ENCODE data around the gene CEP19.
"Not testable (repeated sequence)": the region's sequence is repeated elsewhere in the genome, so short reads cannot be mapped to it uniquely, and the experiment has no call there.

CEP19 gene

DNA sequence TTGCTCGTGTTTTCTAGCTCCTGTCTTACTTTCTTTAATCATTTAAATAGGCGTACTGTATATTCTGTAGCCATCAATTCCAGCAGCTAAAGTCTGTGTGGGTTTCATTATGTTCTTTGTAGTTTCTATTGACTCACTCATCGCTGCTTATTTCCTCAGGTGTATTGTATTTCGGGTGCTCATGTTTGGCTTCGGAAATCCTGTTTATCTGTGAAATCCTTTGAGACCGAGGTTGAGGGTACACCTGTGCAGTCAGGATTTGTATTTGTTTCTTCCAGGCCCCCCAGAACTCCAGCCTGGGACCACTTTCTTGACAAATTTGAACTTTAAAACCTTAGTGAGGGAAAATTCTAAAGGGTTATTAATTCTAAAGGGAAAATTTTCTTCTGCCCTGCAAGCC is 25.6 kb upstream of the CEP19 start:
- no peak for DNase-seq (ENCODE audit: extremely low read depth, insufficient read length)
- Histone ChIP-seq H3K4me3 (replicated peaks; ENCODE audit: low read depth, low read length) (no peak overlapping the region), H3K36me3 (ENCODE audit: control insufficient read depth, insufficient read depth, low read length) (no peaks in the 10 kb centered on the region)

DNA sequence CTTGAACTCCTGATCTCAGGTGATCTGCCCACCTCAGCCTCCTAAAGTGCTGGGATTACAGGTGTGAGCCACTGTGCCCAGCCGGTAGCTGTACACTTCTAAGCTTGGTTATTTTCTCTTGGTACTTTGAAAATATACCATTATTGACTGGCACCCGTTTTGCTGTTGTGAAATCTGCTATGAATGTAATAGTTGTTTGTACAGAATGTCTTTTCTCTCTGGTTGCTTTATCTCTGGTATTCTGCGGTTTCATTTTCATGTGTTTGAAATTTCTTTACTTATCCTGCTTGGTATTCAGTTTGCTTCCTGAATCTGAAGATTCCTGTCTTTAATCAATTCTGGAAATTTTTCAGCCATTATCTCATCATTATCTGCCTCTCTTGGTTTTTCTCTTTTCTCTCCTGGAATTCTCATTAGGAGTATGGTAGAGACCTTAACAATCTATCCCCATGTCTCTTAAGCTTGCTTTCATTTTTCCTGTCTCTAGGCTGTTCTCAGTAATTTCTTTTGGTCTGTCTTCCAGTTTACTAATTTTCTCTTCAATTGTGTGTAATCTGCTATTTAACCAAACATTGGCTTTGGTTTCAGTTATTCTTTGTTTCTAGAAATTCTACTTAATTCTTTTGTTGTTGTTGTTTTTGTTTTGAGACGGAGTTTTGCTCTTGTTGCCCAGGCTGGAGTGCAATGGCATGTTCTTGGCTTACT is 24.8 kb upstream of the CEP19 start:
- H3K27me3 ChIP-seq (replicated peaks; ENCODE audit: control insufficient read depth, insufficient read depth, low read length): no peaks in the 10 kb centered on the region
- H3K4me3 ChIP-seq (replicated peaks; ENCODE audit: low read depth, low read length): no peak overlapping the region
- no peak for DNase-seq (ENCODE audit: extremely low read depth, insufficient read length)
- H3K36me3 ChIP-seq (ENCODE audit: control insufficient read depth, insufficient read depth, low read length): no peaks in the 10 kb centered on the region
- TF ChIP-seq, protein P1, sequence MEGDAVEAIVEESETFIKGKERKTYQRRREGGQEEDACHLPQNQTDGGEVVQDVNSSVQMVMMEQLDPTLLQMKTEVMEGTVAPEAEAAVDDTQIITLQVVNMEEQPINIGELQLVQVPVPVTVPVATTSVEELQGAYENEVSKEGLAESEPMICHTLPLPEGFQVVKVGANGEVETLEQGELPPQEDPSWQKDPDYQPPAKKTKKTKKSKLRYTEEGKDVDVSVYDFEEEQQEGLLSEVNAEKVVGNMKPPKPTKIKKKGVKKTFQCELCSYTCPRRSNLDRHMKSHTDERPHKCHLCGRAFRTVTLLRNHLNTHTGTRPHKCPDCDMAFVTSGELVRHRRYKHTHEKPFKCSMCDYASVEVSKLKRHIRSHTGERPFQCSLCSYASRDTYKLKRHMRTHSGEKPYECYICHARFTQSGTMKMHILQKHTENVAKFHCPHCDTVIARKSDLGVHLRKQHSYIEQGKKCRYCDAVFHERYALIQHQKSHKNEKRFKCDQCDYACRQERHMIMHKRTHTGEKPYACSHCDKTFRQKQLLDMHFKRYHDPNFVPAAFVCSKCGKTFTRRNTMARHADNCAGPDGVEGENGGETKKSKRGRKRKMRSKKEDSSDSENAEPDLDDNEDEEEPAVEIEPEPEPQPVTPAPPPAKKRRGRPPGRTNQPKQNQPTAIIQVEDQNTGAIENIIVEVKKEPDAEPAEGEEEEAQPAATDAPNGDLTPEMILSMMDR (IDR thresholded peaks at IDR 0.05; ENCODE audit: insufficient read depth, low read length, poor library complexity, severe bottlenecking): no peak

More for the DNA sequence above, 25.6 kb upstream of the CEP19 start:
- TF ChIP-seq, protein P1 (IDR thresholded peaks at IDR 0.05; ENCODE audit: insufficient read depth, low read length, poor library complexity, severe bottlenecking): no peak
- no peaks in the 10 kb centered on the region for H3K27me3 ChIP-seq (replicated peaks; ENCODE audit: control insufficient read depth, insufficient read depth, low read length)

DNA sequence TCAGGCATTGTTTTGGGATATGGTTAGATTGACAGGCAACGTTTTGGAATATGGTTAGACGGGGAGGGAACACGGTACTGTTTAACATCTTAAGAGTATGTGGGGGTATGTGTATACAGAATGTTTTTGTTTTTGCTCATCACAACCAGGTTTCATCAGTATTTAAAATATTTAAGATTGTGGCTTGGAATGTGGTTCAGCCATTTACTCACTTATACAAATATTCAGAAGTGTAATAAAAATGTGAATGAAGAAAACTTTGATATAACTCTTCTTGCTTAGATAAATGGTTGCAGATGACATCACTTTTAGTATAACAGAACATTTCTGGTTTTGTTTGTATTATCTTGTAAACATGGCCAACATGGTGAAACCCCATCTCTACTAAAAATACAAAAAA is 23.7 kb upstream of the CEP19 start:
- Histone ChIP-seq H3K4me3 (replicated peaks; ENCODE audit: low read depth, low read length) (no peak overlapping the region), H3K27me3 (replicated peaks; ENCODE audit: control insufficient read depth, insufficient read depth, low read length) (no peaks in the 10 kb centered on the region), H3K36me3 (ENCODE audit: control insufficient read depth, insufficient read depth, low read length) (no peaks in the 10 kb centered on the region)
- no peak for DNase-seq (ENCODE audit: extremely low read depth, insufficient read length)
- TF ChIP-seq, protein P1 (IDR thresholded peaks at IDR 0.05; ENCODE audit: insufficient read depth, low read length, poor library complexity, severe bottlenecking): no peak

DNA sequence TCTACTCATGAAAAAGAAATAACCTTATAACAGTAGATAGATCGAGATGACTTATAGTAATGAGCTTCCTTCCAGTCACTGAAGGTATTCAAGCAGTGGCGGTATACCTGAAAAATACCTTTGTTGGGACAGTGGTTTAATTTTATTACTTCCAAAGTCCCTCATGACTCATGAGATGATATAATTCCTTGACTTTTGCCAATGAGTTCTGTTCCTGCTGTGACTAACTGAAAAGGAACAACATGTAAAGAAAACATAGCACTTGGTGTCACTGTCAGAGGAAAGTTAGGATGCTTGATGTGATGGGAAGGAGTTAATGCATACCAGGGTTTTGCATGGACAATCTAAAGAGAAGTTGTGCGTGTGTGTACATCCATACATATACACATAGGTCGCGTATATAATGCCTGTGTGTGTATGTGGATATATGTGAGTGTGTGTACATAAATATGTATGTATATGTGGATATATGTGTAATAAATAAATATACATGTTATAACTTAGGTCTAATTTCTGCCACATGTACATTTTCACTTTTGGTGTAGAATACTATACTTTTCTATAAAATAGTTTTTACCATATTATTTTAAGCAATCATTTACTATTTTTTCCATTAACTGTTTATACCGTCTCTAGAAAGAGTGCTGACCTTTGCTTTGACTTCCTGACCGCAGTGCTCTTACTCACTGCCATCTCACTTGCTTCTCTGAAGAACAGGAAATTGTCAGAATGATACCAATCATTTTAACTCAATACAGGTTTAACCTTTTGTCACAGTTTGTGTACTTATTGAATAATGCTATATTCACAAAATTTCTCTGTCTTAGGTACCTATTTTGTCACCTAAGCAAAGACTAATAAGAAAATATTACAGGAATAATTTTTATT is 15.0 kb upstream of the CEP19 start:
- no peak for DNase-seq (ENCODE audit: extremely low read depth, insufficient read length)
- Histone ChIP-seq H3K36me3 (ENCODE audit: control insufficient read depth, insufficient read depth, low read length) (peaks cover 2% of the 10 kb centered on the region), H3K27me3 (replicated peaks; ENCODE audit: control insufficient read depth, insufficient read depth, low read length) (no peaks in the 10 kb centered on the region), H3K4me3 (replicated peaks; ENCODE audit: low read depth, low read length) (no peak overlapping the region)
- TF ChIP-seq, protein P1 (IDR thresholded peaks at IDR 0.05; ENCODE audit: insufficient read depth, low read length, poor library complexity, severe bottlenecking): no peak

DNA sequence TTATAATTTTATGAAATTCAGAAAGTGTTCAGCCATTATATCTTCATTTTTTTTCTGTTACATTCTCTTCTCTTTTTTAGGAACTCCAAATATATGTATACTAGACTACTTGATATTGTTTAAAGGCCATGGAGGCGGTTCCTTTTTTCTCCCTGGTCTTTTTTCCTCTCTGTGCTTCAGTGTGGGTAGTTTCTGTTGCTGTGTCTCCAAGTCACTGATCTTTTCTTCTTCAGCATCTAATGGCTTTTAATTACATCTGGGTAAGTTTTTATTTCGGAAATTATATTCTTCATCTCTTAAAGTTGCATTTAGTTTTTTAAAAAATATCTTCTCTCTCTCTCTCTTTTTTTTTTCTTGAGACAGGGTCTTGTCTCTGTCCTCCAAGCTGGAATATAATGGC is 9.0 kb upstream of the CEP19 start:
- no peak for DNase-seq (ENCODE audit: extremely low read depth, insufficient read length)
- Histone ChIP-seq H3K4me3 (replicated peaks; ENCODE audit: low read depth, low read length) (no peak overlapping the region), H3K36me3 (ENCODE audit: control insufficient read depth, insufficient read depth, low read length) (no peaks in the 10 kb centered on the region; the same call in 1 of the 2 replicates), H3K27me3 (replicated peaks; ENCODE audit: control insufficient read depth, insufficient read depth, low read length) (no peaks in the 10 kb centered on the region)
- TF ChIP-seq, protein P1 (IDR thresholded peaks at IDR 0.05; ENCODE audit: insufficient read depth, low read length, poor library complexity, severe bottlenecking): no peak

DNA sequence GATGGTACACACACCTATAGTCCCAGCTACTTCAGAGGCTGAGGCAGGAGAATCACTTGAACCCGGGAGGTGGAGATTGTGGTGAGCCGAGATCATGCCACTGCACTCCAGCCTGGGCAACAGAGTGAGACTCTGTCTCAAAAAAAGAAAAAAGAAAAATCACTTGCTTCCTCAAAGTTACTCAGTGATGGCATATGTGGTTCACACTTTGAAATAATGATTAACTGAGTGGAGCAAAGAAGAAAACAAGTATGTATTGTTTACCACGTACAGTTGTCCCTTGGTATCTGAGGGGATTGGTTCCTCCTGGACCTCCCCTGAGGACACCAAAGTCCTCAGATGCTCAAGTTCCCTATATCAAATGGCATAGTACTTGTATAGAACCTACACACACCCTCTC is 5.1 kb upstream of the CEP19 start:
- not testable (repeated sequence) for DNase-seq (ENCODE audit: extremely low read depth, insufficient read length)

More for the DNA sequence above, 5.1 kb upstream of the CEP19 start:
- H3K27me3 ChIP-seq (replicated peaks; ENCODE audit: control insufficient read depth, insufficient read depth, low read length); H3K4me3 ChIP-seq (replicated peaks; ENCODE audit: low read depth, low read length); H3K36me3 ChIP-seq (ENCODE audit: control insufficient read depth, insufficient read depth, low read length): not testable (repeated sequence)
